Kidney tubule cell (primary cell): ENCODE results near the gene TCEAL4.
A peak's percentile ranks its signal among the peaks of the same experiment; 100 is the strongest.
"Not testable (repeated sequence)": the region's sequence is repeated elsewhere in the genome, so short reads cannot be mapped to it uniquely, and the experiment has no call there.

Experiments used
- DNase-seq: peaks from one replicate; pipeline ENCODE4 v3.0.0-alpha.2; 2018; ENCODE audit warnings: low spot score

The TCEAL4 gene

GRCh38 chrX:103592295-103592694, 7.0 kb downstream of the TCEAL4 start:
- DNase-seq = not testable (repeated sequence)

- DNase-seq = not testable (repeated sequence)
These were observed 9.9 kb downstream of the TCEAL4 start for GRCh38 chrX:103595202-103595601.

DNA sequence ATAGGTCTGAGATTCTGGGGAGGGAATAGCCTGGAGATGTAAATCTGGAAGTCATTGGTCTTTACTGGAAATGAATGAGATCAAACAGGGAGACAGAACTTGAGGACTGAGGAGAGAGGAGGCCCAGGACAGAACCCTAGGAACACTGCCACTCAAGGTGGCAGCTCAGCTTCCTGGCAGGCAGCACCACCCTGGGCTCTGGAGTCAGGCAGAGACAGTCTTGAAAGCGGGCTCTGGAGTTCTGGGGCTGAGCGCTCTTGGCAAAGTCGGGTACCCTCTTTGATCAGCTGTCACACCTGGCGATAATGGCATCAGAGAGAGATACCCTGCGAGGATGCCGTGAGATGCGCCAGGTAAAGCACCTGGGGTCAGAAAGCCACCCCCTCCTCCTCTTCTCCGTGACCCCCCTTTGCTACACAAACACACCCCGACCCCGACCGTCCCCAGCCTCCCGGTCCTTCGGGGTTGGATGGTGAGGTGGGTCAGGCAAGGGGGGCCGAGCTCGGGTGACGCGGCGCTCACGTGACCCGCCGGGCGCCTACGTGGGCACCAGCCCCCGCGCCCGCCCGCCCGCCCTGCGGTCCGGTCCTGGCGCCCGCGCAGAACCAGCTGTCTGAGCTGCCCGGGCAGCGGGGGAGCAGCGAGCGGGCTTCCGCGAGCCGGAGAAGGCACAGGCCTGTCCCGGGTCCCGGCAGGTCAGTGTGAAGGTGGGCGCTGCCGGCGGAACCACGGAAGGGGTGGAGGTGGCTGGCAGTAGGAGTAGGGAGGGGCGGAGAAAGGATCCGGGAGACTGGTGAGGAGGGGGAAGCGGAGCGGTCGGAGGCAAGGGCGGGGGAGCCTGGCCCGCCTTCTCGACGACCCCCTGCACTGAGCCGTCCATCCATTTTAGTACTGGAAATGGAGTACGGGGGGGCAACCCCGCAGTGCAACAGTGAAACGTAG, 22.3 kb downstream of the TCEAL4 start, which contains the start of gene TCEAL3:
Gene TCEAL3, plus strand, starts transcription at position 600 of the 942 bp plus-strand sequence. CDS start 1,102 bp downstream, outside the sequence.
- DNase-seq = peak; percentile 43

- peak; percentile 3 for DNase-seq
These were observed 23.1 kb downstream of the TCEAL4 start for GRCh38 chrX:103608306-103608963.

GRCh38 chrX:103610282-103610681, 25.0 kb downstream of the TCEAL4 start:
- DNase-seq = no peak

DNA sequence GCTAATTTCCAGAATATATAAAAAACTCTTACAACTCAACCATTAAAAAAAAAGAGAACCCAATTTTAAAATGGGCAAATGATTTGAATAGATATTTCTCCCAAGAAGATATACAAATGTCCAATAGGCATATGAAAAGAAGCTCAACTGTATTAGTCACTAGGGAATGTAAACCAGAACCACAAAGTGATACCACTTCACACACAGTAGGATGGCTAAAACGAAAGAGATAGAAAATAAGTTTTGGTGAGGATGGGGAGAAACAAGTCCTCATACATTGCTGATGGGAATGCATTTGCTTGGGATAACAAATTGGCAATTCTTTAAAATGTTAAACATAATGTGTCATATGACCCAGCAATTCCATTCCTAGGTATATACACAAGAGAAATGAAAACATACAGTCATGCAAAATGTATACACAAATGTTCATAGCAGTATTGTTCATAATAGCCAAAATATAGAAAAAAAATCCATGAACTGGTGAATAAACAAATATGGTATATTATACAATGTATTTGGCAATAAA, 28.1 kb downstream of the TCEAL4 start:
- no peak for DNase-seq

DNA sequence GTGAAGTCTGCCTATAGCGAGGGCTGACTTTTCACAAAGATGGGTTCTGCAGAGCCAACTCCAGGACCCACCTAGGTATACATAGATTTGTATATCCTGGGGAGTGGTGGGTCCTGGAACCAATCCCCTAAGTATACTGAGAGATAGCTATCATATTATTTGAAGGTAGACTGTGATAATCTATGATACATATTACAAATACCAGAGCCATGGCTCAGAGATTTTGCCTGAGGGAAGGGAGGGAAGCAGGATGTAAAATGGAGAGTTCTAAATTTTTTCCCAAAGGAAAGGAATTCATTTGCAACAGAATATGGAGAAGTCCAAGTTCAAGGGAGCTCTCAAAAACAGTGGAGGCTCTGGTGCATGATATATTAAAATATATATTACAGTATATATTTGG, 29.7 kb downstream of the TCEAL4 start:
- DNase-seq = no peak

DNA sequence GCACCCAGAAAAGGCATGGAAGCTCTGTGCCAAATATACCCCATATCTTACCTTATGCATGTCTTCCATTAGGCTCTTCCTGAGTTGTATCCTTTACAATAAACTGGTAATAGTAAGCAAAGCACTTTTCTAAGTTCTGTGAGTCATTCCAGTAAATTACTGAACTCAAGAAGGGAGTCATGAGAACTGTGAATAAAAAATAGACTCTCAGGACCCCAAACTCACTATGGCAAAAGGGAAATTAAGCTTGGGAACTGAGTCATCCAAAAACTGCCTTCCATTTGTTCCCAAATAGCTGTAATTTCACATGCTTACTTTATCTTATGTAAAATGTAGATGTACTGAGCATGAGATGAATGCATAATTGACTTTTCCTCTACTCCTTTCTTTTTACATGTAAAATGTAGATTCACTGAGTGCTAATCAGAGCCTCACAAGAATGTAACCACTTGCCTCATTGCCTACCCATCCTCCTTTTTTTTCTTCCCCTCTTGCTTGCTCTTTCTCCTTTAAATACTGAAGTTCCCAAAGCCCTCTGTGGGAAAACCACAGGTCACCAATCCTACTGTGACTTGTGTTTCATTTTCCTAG, 30.6 kb downstream of the TCEAL4 start:
- DNase-seq = no peak

- DNase-seq = no peak
These were observed 31.4 kb downstream of the TCEAL4 start for GRCh38 chrX:103616676-103617186.

DNA sequence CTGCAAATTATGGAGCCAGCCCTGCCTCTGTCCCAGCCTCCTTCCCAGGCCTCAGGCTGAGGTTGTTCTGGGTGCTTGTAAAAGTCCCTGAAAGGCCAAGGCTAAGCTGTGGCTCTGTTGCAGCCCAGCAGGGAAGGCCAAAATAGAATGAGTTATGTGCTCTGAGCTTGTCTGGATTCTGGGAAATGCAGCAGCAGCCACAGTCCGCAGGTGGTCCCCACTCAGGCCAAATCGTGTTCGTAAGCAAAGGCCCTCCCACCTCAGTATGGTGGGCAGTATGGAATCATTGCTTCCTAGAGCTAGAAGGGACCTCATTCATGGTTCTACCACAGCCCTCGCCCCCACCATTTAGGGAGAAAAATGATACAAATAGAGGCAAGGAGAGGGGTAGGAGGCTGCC, 38.8 kb downstream of the TCEAL4 start:
- DNase-seq = no peak

DNA sequence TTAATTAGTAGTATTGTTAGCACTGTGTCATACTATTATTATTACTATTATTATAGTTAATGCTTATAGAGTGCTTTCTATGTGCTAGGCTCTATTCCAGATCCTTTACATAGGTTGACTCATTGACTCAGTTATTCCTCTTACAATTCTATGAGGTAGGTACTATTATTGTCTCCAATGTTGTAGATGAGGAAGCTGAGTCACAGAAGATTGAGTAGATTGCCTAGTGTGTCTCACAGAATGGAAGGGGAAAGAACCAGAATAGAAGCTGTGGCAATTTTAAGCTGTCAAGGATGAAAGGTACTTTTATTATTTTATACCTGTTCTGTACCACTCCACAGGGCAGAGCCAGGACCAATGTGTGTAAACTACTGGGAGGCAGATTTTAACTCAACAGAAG, 41.5 kb downstream of the TCEAL4 start:
- DNase-seq = no peak

DNA sequence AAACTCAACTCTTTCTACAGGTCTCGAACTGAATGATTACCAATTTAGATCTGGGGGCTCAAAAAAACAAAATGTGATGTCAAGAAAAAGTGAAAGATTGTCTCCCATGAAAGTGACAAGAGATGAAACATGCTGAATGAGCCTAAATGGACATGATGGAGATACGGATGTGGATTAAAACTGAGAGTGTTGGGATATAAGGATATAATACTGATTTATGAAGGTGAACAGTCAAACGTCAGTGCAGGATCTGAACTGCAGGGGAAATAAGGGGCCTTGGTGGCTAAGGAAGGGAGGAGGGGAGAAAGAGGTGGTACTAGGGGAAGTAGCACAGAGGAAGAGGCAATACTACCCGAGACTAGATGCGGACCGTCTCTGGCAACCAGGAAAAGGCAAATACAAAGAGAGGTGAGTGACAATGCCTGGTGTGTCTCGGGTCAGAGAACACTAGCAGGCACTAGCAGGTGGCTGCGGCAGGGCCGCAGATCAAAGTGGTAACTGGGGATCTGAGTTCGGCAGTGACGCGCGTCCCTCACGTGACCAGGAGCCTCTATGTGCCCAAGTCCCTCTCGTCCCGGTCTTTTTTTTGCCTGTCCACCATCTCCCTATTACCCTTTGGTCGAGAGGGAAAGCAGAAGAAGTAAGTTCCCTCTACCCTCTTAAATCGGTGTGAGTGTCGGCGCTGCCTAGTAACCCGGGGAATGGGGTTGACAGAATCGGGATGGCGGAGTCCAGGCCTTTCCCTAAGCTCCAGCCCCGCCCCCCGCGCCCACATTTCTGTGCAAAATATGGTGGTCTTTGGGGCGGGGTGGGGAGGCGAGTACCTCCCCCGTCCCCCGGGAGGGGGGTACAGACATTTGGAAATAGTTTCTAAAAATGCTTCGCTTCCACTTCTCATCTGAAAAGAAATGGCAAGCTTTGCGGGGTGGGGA, 43.3 kb downstream of the TCEAL4 start, which contains the start of gene TCEAL1:
Gene TCEAL1, plus strand, starts transcription at position 590 of the 932 bp plus-strand sequence. CDS start 942 bp downstream, outside the sequence.
- DNase-seq = peak; percentile 42

- peak; percentile 66 for DNase-seq
These were observed 44.2 kb downstream of the TCEAL4 start for GRCh38 chrX:103629318-103630170.

- no peak for DNase-seq
These were observed 44.8 kb downstream of the TCEAL4 start for GRCh38 chrX:103630171-103630511.

- DNase-seq = no peak
These were observed 45.8 kb downstream of the TCEAL4 start for GRCh38 chrX:103631145-103631544.

- DNase-seq = peak; percentile 22
These were observed 50.1 kb downstream of the TCEAL4 start for GRCh38 chrX:103635436-103635835.
